Lower leg skin (tissue), 4 donors: ENCODE results near the gene PPP6R3. TPM values are rescaled to one million over a fixed set of nuclear protein-coding genes. Genes with fewer than 3 reads are reported as not detected.
"Not testable (repeated sequence)": the region's sequence is repeated elsewhere in the genome, so short reads cannot be mapped to it uniquely, and the experiment has no call there.

ENCODE experiments used
- DNase-seq, 2 donors: peaks; one replicate each; pipeline ENCODE4 v3.0.0-alpha.2; 2019; ENCODE audit warnings: low spot score in 2 of 2
- H3K4me3 ChIP-seq: fragments of 200-600 bp; sonication (generic); 2 replicates; pipeline ENCODE4 v1.5.1; 2017; ENCODE audit warnings: mild to moderate bottlenecking, low read depth; ENCODE audit not compliant: poor library complexity, severe bottlenecking
- POLR2A ChIP-seq, 2 donors: fragments of 450-650 bp; IDR thresholded peaks; one replicate each; pipeline ENCODE4 v1.6.1; 2016 to 2017; ENCODE audit warnings: antibody characterized with exemption in 2 of 2, mild to moderate bottlenecking in 1 of 2, moderate library complexity in 1 of 2
- WGBS, 2 donors: methylation state at CpG; one replicate each; pipeline ENCODE4 v1.1.5; 2018; 5-methylcytosine and 5-hydroxymethylcytosine counted together
- intact Hi-C: fragments of 100-400 bp; cut with DNase I; formaldehyde crosslinking; loops from one replicate; pipeline ENCODE4 v1.15.0; 2023; ENCODE audit warnings: low total_unique reads
- total RNA-seq, 4 donors: library from RNA; depleted of rRNA; stranded (reverse); fragments of >200 nt; gene quantifications; one replicate each; pipeline ENCODE4 v1.1.0, GENCODE V29; 2016
- TF ChIP-seq, protein P1 (sequence below), 3 donors: fragments of 450-650 bp; IDR thresholded peaks; one replicate each; pipeline ENCODE4 v1.5.1; 2016; ENCODE audit warnings: antibody characterized with exemption in 3 of 3, mild to moderate bottlenecking in 3 of 3, moderate library complexity in 2 of 3

Gene PPP6R3
- total RNA-seq, 4 donors from 2014 or later: 74.2 to 119 (median 88.6) TPM

DNA sequence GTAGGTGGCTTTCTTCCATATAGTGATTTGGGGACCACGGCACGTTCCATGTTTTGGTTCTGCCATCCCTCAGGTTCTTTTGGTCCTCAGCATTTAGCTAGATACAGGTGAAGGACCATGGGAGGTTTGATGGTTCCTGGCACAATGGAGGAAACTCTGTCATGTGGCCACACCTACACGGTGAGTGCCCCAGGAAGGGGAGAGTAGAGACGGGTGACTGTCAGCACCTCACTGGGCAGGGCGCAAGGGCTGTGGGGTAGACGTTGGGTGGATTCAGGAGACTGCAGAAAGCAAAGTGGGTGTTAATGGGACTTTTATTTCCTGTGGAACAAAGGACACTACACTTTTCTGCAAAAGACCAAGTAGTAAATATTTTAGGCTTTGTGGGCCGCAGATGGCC is 73.4 kb downstream of the PPP6R3 start:
- intact Hi-C loops: no loop called here
- no peak overlapping the region for H3K4me3 ChIP-seq
- DNase-seq: no peak
- TF ChIP-seq POLR2A (IDR thresholded peaks at IDR 0.05): no peak
- TF ChIP-seq, protein P1, sequence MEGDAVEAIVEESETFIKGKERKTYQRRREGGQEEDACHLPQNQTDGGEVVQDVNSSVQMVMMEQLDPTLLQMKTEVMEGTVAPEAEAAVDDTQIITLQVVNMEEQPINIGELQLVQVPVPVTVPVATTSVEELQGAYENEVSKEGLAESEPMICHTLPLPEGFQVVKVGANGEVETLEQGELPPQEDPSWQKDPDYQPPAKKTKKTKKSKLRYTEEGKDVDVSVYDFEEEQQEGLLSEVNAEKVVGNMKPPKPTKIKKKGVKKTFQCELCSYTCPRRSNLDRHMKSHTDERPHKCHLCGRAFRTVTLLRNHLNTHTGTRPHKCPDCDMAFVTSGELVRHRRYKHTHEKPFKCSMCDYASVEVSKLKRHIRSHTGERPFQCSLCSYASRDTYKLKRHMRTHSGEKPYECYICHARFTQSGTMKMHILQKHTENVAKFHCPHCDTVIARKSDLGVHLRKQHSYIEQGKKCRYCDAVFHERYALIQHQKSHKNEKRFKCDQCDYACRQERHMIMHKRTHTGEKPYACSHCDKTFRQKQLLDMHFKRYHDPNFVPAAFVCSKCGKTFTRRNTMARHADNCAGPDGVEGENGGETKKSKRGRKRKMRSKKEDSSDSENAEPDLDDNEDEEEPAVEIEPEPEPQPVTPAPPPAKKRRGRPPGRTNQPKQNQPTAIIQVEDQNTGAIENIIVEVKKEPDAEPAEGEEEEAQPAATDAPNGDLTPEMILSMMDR (IDR thresholded peaks at IDR 0.05): no peak
- WGBS, 2 donors: 75 to 79% methylated on average over 7 of the region's 7 CpGs

DNA sequence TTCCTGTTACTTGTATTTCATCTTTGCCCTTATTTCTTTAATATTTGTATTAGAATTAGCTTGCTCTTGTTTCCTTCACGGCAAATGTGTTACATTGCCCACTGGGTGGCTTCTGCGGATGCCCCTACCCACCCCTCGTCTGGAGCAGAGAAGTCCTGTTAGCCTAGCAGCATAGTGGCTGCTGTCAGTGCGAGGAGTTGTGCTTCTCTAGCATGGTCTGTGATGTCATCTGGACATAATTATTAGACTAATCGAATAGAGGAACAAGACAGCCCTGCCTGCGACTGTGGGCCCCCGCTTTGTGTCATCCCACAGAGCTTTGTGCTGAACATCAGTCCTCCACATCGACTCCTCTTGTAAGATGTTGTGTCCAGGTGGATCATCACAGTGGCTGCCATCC is 74.5 kb downstream of the PPP6R3 start:
- DNase-seq: no peak
- H3K4me3 ChIP-seq: no peak overlapping the region
- TF ChIP-seq, protein P1 (IDR thresholded peaks at IDR 0.05): no peak
- TF ChIP-seq POLR2A (IDR thresholded peaks at IDR 0.05): no peak
- 65 to 85% methylated on average over 8 of the region's 8 CpGs for WGBS, 2 donors
- intact Hi-C loops: no loop called here

DNA sequence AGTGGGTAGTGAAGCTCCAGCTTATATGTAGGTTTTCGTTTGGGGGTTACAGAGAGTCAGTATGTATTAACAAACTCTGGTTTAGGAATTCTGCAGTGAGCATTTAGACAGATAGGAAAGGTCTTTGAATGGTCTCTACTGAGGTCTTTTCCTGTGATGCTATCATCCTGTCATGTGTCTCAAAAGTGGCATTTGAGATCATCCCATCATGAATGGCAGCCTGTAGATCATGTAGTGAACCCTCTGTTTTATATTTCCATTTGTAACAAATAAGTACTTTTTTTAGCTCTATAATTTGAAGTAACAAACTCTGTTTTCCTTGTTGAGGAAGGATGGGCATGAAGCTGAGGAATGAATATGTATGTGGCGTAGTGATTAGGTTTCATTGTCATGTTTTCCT is 76.2 kb downstream of the PPP6R3 start:
- intact Hi-C loops: no loop called here
- TF ChIP-seq POLR2A (IDR thresholded peaks at IDR 0.05): no peak
- TF ChIP-seq, protein P1 (IDR thresholded peaks at IDR 0.05): no peak
- H3K4me3 ChIP-seq: no peak overlapping the region
- no peak for DNase-seq
- 92 to 95% methylated on average over 2 of the region's 2 CpGs for WGBS, 2 donors

DNA sequence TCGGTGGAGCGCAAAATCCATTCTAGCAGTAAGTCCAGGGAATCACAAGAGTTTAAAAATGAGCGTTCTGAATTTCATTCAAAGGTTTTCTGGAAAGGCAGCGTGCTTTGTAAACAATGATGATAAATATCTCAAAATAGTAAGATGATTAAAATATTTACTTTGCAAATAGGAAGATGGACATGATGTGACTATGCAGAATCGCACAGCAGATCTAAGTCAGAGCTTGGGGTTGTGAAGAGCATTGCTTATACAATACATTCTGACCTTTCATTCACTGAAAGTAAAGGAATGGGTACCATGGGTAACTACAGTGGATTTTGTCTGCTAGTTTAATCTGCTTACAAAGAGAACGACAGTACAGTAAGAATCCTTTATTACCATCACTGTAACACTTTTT is 77.5 kb downstream of the PPP6R3 start:
- no peak for TF ChIP-seq POLR2A (IDR thresholded peaks at IDR 0.05)
- TF ChIP-seq, protein P1 (IDR thresholded peaks at IDR 0.05): no peak
- H3K4me3 ChIP-seq: no peak overlapping the region
- 81 to 95% methylated on average over 6 of the region's 6 CpGs for WGBS, 2 donors
- intact Hi-C loops: no loop called here
- DNase-seq: no peak

DNA sequence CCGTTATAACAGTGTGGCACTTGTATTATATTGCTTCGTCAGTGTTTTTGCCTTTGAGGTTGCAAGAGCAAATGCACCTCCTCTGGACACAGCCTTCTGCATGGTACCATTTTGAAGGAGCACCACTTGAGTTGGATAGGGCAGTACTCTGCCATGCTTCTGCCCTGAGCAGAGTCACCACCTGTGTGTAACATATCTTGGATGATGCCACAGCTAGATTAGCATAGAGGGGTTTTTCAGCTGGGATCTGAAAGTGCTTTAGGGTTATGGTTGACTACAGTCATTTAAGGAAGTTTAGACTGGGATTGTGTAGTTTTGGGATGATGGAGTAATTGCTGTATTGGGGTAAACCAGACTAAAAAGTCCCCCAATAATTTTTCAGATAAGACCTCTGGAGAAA is 78.8 kb downstream of the PPP6R3 start:
- TF ChIP-seq POLR2A (IDR thresholded peaks at IDR 0.05): no peak
- TF ChIP-seq, protein P1 (IDR thresholded peaks at IDR 0.05): no peak
- DNase-seq: no peak
- 95 to 98% methylated on average over 2 of the region's 2 CpGs for WGBS, 2 donors
- intact Hi-C loops: no loop called here
- H3K4me3 ChIP-seq: no peak overlapping the region

DNA sequence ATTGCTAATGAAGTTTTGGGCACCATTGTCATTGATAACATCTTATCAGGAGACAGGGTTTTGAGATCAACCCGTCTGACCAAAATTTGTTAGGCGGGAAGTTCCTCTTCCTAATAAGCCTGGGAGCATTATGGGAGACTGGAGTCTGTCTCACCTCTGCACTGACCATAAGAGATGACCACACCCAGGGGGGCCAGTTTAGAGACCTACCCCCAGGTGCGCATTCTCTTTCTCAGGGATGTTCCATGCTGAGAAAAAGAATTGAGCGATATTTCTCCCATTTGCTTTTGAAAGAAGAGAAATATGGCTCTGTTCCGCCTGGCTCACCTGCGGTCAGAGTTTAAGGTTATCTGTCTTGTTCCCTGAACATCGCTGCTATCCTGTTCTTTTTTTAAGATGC is 80.0 kb downstream of the PPP6R3 start:
- 90% methylated on average over 7 of the region's 7 CpGs for WGBS, 2 donors

More for the DNA sequence above, 80.0 kb downstream of the PPP6R3 start:
- intact Hi-C loops, DNase-seq, H3K4me3 ChIP-seq: not testable (repeated sequence)
